Keratinocyte (primary cell): ENCODE measurements around the gene MAGI1. TPM values are rescaled to one million over a fixed set of nuclear protein-coding genes. Genes with fewer than 3 reads are reported as not detected.
A peak's percentile ranks its signal among the peaks of the same experiment; 100 is the strongest.

Experiments
- DNase-seq: peaks from one replicate; pipeline ENCODE4 v3.0.0-alpha.2; 2011; ENCODE audit warnings: low read depth, missing footprints, low spot score
- FAIRE-seq: peaks from 2 replicates; lab custom pipeline; 2011; peaks lifted over from hg19 to GRCh38; lab: Jason Lieb, UNC
- H2AFZ ChIP-seq: 2 replicates; pipeline ENCODE4 v1.6.0; 2012; ENCODE audit warnings: low read length, control low read depth, inconsistent platforms; ENCODE audit not compliant: control insufficient read depth
- H3K27ac ChIP-seq: 2 replicates; pipeline ENCODE4 v1.5.1; 2011; ENCODE audit warnings: low read length; ENCODE audit not compliant: control insufficient read depth, insufficient read depth
- H3K27me3 ChIP-seq: 3 replicates; pipeline ENCODE4 v1.6.0; 2011; ENCODE audit warnings: low read length; ENCODE audit not compliant: control insufficient read depth, insufficient read depth; ENCODE audit errors: extremely low read depth
- H3K36me3 ChIP-seq, 2 experiments: 2 replicates in 1 of 2; 3 replicates in 1 of 2; pipeline ENCODE4 v1.5.1; 2011; ENCODE audit warnings: low read length in 2 of 2, mild to moderate bottlenecking in 1 of 2; ENCODE audit not compliant: control insufficient read depth in 2 of 2, insufficient read depth in 2 of 2; ENCODE audit errors: extremely low read depth in 1 of 2
- H3K4me1 ChIP-seq: 3 replicates; pipeline ENCODE4 v1.5.1; 2011; ENCODE audit warnings: low read length; ENCODE audit not compliant: control insufficient read depth, insufficient read depth; ENCODE audit errors: extremely low read depth
- H3K4me2 ChIP-seq: 3 replicates; pipeline ENCODE4 v1.6.0; 2011; ENCODE audit warnings: low read depth, low read length; ENCODE audit not compliant: control insufficient read depth, insufficient read depth; ENCODE audit errors: extremely low read depth
- H3K4me3 ChIP-seq, 3 experiments: fragments of 200-600 bp in 1 of 3; sonication (generic) in 1 of 3; 2 replicates in 2 of 3; 3 replicates in 1 of 3; pipeline ENCODE4 v1.5.1; 2011 to 2016; ENCODE audit warnings: low read length in 3 of 3, mild to moderate bottlenecking in 3 of 3, control low read depth in 2 of 3, inconsistent platforms in 1 of 3, low read depth in 1 of 3, mixed read lengths in 1 of 3, mixed run types in 1 of 3, moderate library complexity in 1 of 3; ENCODE audit not compliant: control insufficient read depth in 2 of 3, insufficient read depth in 2 of 3; ENCODE audit errors: extremely low read depth in 1 of 3
- H3K79me2 ChIP-seq: 2 replicates; pipeline ENCODE4 v1.6.0; 2012; ENCODE audit warnings: low read length; ENCODE audit not compliant: control insufficient read depth, insufficient read depth
- H3K9ac ChIP-seq: 3 replicates; pipeline ENCODE4 v1.6.0; 2011; ENCODE audit warnings: low read length; ENCODE audit not compliant: control insufficient read depth, insufficient read depth; ENCODE audit errors: extremely low read depth
- H3K9me1 ChIP-seq: 3 replicates; pipeline ENCODE4 v1.6.0; 2011; ENCODE audit warnings: low read length; ENCODE audit not compliant: control insufficient read depth, insufficient read depth; ENCODE audit errors: extremely low read depth
- H3K9me3 ChIP-seq: 2 replicates; pipeline ENCODE4 v1.5.1; 2012; ENCODE audit warnings: low read depth, low read length; ENCODE audit not compliant: control insufficient read depth
- H4K20me1 ChIP-seq: 3 replicates; pipeline ENCODE4 v1.6.0; 2011; ENCODE audit warnings: low read length; ENCODE audit not compliant: control insufficient read depth, insufficient read depth; ENCODE audit errors: extremely low read depth
- EZH2 ChIP-seq: IDR thresholded peaks from one replicate; pipeline ENCODE4 v1.6.1; 2012; ENCODE audit warnings: inconsistent platforms, mild to moderate bottlenecking, low read length, moderate library complexity
- dilution Hi-C: fragments of 300-500 bp; cut with MboI; formaldehyde crosslinking; loops from one replicate; pipeline ENCODE4 v1.7.0; 2020; ENCODE audit warnings: low sequenced_read_pairs; ENCODE audit not compliant: extremely low pct_ligation_motif_present
- polyA plus RNA-seq, 5 experiments: library from polyadenylated mRNA; depleted of rRNA in 3 of 5; stranded (reverse) in 3 of 5; stranded (forward) in 1 of 5; unstranded in 1 of 5; fragments of >200 nt; gene quantifications; 1 replicate in 1 of 5; 2 replicates in 3 of 5; 3 replicates in 1 of 5; pipeline versions ENCODE4 v1.2.1 to v1.2.3, GENCODE V29; 2011 to 2012; ENCODE audit warnings: missing spikeins in 2 of 5, low read depth in 1 of 5, low replicate concordance in 1 of 5
- TF ChIP-seq, protein P1 (sequence below), 3 experiments: IDR thresholded peaks in 1 of 3; conservative IDR thresholded peaks in 1 of 3; optimal IDR thresholded peaks in 1 of 3; 2 replicates in 2 of 3; 3 replicates in 1 of 3; pipeline versions ENCODE3 to v1.5.1; 2011; ENCODE audit warnings: low read length in 3 of 3, mild to moderate bottlenecking in 3 of 3, moderate library complexity in 2 of 3, control low read depth in 1 of 3, inconsistent platforms in 1 of 3; ENCODE audit not compliant: insufficient read depth in 2 of 3; ENCODE audit errors: extremely low read depth in 1 of 3

The MAGI1 gene
- polyA plus RNA-seq, 1 donor (not counting 4 experiments of a cell fraction or from before 2014, with no cell fraction given), result 10.9 TPM

GRCh38 chr3:65733459-65733858, 305.3 kb downstream of the MAGI1 start:
- no peak for FAIRE-seq
- no peak for TF ChIP-seq EZH2
- TF ChIP-seq, protein P1, sequence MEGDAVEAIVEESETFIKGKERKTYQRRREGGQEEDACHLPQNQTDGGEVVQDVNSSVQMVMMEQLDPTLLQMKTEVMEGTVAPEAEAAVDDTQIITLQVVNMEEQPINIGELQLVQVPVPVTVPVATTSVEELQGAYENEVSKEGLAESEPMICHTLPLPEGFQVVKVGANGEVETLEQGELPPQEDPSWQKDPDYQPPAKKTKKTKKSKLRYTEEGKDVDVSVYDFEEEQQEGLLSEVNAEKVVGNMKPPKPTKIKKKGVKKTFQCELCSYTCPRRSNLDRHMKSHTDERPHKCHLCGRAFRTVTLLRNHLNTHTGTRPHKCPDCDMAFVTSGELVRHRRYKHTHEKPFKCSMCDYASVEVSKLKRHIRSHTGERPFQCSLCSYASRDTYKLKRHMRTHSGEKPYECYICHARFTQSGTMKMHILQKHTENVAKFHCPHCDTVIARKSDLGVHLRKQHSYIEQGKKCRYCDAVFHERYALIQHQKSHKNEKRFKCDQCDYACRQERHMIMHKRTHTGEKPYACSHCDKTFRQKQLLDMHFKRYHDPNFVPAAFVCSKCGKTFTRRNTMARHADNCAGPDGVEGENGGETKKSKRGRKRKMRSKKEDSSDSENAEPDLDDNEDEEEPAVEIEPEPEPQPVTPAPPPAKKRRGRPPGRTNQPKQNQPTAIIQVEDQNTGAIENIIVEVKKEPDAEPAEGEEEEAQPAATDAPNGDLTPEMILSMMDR (optimal IDR thresholded peaks at IDR 0.05 in 1 of 3, IDR thresholded peaks at IDR 0.05 in 1 of 3, conservative IDR thresholded peaks at IDR 0.05 in 1 of 3; ENCODE audit: extremely low read depth in 1 of 3, insufficient read depth in 2 of 3, low read length in 3 of 3), result no peak
- dilution Hi-C loops, result no loop called here
- H3K4me1 ChIP-seq, result no peaks in the 10 kb centered on the region
- H3K9me1 ChIP-seq, result no peaks in the 10 kb centered on the region
- no peaks in the 10 kb centered on the region for H4K20me1 ChIP-seq
- no peaks in the 10 kb centered on the region for H3K27me3 ChIP-seq
- H3K4me3 ChIP-seq, result no peak overlapping the region
- no peak for DNase-seq
- no peak overlapping the region for H3K4me2 ChIP-seq
- no peak overlapping the region for H3K9ac ChIP-seq
- no peak overlapping the region for H2AFZ ChIP-seq
- H3K9me3 ChIP-seq, result no peaks in the 10 kb centered on the region
- no peak overlapping the region for H3K27ac ChIP-seq
- no peaks in the 10 kb centered on the region for H3K36me3 ChIP-seq
- H3K79me2 ChIP-seq, result no peaks in the 10 kb centered on the region

GRCh38 chr3:65732051-65732935, 306.4 kb downstream of the MAGI1 start:
- H3K27ac ChIP-seq, result no peak overlapping the region
- no peaks in the 10 kb centered on the region for H3K4me1 ChIP-seq
- H3K27me3 ChIP-seq, result no peaks in the 10 kb centered on the region
- H3K9me3 ChIP-seq, result no peaks in the 10 kb centered on the region
- H3K9me1 ChIP-seq, result no peaks in the 10 kb centered on the region
- peak overlapping the region; percentile 39 for H3K4me2 ChIP-seq
- TF ChIP-seq EZH2, result no peak
- TF ChIP-seq, protein P1 (optimal IDR thresholded peaks at IDR 0.05 in 1 of 3, IDR thresholded peaks at IDR 0.05 in 1 of 3, conservative IDR thresholded peaks at IDR 0.05 in 1 of 3; ENCODE audit: extremely low read depth in 1 of 3, insufficient read depth in 2 of 3, low read length in 3 of 3), result peak; percentile 45 to 72 (median 70)
- no peaks in the 10 kb centered on the region for H4K20me1 ChIP-seq
- H3K9ac ChIP-seq, result no peak overlapping the region
- H2AFZ ChIP-seq, result no peak overlapping the region
- H3K4me3 ChIP-seq, result no peak overlapping the region
- FAIRE-seq (peak; percentile 61), DNase-seq (peak; percentile 5)
- dilution Hi-C loops, result no loop called here
- no peaks in the 10 kb centered on the region for H3K36me3 ChIP-seq
- no peaks in the 10 kb centered on the region for H3K79me2 ChIP-seq
